HG03175 (cell line): ENCODE measurements around the gene SHC4.
"Not testable (repeated sequence)": the region's sequence is repeated elsewhere in the genome, so short reads cannot be mapped to it uniquely, and the experiment has no call there.

Experiments
- ATAC-seq: cut with Tn5 transposase; IDR thresholded peaks from one replicate; pipeline ENCODE4 v1.9.1; 2021; ENCODE audit warnings: mild to moderate bottlenecking, moderate library complexity; ENCODE audit not compliant: unreplicated experiment

SHC4 gene

DNA sequence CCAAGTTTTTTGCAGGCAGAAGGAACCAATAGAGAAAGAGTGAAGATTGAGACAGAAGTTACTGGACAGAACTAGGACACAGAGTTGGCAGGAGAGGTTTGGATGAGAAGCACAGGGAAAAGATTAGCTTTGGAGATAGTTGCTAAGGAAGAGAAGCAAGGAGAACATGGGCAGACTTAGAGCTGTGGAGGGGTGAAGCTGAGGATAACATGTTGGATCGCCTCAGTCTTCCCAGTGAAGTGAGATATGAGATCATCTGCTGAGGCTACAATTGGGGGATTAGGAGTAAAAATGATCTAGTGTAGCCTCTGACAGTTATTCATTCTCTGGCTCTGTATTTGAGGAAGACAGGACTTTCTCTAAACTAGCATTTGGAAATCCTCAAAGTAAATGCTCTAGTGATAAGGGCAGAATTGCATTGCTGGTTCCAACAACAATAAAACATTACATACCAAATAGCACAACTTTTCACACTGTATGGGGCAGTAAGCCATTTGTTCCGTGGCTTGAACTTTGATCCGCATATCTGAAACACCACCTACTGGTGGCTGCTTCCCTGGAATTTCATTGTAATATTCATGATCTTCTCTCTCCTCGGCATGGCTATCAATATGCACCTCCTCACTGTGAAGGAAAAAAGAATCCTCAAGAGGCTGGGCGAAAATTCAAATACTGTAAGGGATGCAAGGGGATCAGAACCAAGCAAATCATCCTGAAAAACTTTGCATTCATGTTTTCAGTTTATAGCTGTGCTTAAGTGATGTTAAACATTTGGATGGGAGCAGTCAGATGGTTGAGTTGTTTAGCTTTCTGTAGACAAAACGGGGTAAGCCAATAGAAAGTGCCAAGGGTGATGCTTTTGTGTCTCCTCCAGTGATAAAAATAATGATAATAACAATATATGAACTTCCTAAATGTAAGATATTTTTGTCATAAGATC is 107.9 kb downstream of the SHC4 start:
- no peak for ATAC-seq

DNA sequence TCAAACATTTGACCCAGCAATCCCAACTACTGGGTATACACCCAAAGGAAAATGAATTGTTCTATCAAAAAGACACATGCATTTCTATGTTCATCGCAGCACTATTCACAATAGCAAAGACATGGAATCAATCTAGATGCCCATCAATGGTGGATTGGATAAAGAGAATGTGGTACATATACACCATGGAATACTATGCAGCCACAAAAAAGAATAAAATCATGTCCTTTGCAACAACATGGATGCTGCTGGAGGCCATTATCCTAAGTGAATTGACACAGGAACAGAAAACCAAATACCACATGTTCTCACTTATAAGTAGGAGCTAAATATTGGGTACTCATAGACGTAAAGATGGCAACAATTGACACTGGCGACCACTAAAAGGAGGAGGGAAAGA is 109.3 kb downstream of the SHC4 start:
- ATAC-seq: not testable (repeated sequence)

DNA sequence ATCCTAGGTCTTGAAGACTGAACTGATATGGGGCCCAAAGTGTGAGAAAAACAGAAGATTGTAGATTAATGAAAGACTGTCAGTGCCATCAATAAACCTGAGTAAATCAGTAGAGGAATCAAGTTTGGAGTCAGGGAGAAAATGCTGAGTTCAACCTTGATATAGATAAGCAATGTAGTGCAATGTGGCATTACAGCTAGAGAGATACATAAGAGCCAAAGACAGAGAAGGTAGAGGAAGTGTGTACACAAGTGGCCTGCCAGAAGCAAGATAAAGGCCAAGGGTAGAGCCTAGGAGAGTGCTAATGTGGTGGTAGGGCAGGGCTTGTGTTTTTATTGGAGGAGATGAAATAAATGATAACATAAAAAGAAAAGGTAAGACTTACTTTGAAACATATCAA is 111.8 kb downstream of the SHC4 start:
- no peak for ATAC-seq

DNA sequence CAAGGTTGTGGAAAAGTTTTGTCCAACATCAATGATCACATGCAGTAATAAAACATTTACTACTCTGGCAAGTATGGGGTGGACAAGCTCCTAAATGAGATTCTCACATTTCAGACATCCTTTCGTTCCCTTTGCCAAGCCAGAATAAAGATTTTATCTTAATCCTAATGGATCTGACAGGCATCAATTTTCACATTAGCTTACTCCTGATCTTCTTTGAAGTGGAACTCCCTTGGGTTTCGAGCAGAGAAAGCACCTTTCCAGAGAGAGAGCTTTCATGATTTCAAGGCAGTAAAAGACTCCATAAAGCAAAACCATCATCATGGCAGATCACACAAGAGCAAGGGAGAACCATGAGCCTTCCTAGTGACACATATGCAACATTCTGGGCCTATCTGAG is 113.1 kb downstream of the SHC4 start:
- no peak for ATAC-seq

DNA sequence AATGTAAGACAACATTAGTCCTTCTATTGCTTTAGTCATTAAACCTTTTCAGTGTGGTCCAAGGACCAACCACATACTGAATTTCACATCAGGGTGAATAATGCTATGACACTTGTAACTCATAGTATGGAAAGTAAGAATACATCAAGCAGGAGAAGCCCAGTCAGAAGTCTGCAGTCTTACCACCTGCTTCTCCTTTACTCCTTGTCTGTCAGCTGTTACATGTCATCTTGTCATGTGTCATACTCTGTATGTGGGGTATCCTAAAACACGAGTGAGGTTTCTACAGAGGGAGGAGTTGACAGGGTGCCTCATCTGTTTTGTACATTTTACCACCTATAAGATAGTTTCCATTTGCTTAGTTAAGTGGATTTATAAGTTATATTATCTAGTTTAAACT is 118.6 kb downstream of the SHC4 start:
- ATAC-seq: no peak

DNA sequence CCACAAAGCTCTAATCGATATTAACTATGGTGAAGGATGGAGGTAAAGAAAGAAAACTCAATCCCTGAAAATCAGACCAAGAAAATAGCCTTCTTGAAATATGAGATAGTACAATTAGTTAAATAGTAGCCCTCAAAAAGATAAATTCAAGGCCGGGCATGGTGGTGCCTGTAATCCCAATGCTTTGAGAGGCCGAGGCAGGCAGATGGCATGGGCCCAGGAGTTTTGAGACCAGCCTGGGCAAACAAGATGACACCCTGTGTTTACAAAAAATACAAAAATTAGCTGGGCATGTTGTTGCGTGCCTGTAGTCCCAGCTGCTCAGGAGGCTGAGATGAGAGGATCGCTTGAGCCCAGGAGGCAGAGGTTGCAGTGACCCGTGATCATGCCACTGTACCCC is 121.2 kb downstream of the SHC4 start:
- no peak for ATAC-seq

DNA sequence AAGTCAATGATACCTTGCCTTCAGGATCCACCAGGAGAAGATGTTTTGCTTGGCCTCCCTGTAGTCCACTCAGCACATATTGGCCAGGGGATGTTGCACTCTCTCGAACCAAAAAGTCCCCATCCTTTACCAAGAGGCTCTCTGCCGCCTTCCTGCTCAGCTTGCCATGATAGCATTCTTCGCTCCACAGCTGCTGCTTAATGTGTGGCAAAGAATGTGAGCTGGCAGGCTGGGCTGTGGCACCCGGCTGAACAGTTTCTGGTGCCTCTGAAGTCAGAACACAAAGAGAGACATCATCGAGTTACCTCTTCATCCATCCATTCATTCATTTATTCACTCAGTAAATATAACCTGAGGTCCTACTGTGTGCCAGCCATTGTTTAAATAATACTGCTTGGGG is 129.0 kb downstream of the SHC4 start:
- no peak for ATAC-seq

DNA sequence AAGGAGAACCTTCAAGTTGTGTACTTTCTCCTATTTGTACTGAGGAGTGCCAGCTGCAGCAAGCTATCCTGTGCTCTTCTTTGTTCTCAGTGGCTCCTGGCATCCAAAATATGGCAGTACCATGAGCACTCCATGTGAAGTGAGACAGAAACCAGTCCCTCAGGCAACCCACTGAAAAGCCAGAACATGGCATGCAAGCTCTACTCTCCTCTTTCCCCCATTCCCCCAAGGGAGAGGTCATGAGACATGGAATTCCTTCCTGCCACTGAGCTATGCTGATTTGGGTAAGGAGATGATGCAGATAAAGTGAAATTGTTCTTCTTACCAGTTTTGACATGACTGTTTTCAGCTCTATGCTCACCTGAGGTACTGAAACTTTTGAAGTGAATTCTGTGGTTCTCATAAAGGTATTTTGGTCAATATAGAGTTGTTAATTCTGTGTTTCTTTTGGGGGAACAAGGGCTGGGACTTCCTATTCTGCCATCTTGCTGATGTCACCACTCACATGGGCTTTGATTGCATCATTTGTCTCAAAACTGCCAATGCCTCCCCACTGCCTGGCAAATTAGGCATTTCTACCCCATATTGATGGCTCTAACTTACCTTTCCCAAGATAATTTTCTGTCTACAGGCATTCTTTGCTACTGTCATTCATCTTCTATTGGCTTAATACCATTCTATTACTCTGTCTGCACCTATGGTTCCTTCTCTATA is 130.0 kb downstream of the SHC4 start:
- ATAC-seq: no peak

DNA sequence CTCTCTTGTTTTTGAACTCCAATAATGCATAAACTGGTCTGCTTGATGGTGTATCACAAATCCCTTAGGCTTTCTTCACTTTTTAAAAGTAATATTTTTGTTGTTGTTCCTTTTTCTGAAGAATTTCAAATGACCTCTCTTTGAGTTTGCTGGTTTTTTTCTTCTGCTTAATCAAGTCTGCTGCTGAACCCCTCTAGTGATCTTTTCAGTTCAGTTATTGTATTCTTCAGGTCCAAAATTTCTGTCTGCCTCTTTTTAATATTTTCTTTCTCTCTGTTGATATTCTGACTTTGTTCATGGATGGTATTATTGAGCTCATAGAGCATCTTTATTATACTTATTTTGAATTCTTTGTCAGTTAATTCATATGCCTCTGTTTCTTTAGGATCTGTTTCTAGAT is 131.1 kb downstream of the SHC4 start:
- ATAC-seq: no peak

DNA sequence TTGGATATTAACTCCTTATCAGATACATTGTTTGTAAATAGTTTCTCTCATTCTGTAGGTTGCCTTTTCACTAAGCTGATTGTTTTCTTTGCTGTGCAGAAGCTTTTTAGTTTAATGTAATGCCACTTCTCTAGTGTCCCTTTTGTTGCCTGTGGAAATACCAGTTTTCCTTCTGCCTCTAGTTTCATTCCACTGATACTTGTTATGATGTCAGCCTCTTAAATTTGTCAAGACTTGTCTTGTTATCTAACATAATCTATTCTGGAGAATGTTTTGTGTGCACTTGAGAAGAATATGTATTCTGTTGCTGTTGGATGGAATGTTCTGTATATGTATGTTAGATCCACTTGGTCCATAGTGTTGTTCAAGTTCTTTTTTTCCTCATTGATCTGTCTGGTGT is 134.8 kb downstream of the SHC4 start:
- ATAC-seq: no peak

DNA sequence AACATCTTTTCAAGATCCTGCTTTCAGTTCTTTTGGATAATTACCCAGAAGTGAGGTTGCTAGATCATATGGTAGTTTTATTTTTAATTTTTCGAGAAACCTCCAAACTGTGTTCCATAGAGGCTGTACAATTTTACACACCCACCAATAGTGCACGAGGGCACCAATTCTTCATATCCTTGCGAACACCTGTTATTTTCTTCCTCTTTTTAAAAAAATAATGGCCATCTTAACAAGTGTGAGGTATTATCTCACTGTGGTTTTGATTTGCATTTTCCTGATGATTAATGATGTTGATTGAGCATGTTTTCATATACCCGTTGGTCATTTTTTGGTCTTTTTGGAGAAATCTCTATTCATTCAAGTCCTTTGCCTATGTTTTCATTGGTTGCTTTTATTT is 135.2 kb downstream of the SHC4 start:
- ATAC-seq: no peak

DNA sequence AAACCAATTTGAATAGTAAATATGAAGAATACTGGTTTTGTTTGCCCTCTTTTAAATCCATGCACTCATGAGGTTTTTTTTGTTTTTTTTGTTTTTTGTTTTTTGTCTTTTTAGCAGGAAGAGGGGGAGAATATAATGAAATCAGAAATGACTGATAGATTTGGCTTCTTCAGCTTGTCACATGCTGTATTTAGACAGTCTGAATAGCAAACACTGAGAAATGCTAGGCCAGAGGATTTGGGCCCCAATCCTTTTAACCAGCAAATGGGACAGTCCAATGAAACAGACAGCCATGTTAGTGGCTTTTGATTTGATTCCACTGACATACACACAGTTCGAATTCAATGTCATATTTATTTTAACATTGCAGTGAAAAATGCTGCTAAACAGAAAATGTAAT is 138.6 kb downstream of the SHC4 start:
- ATAC-seq: no peak

DNA sequence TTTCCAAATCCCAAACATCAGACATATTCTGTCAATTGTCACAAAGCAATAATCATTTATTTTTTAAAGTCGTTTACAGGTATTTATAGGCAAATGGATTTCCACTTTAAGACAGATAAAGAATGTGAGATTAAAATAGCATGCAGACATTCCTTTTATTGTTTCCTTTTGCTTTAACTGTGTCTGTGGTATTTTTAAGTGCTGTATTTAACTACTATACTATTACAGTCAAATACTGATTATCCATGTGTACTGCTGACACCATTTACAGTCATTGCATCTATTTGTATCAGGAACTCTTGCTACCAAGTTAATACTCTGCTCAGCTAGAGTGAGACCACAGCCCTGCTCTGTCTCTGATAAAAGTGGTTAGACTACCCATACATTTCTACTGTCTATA is 140.0 kb downstream of the SHC4 start:
- ATAC-seq: no peak

DNA sequence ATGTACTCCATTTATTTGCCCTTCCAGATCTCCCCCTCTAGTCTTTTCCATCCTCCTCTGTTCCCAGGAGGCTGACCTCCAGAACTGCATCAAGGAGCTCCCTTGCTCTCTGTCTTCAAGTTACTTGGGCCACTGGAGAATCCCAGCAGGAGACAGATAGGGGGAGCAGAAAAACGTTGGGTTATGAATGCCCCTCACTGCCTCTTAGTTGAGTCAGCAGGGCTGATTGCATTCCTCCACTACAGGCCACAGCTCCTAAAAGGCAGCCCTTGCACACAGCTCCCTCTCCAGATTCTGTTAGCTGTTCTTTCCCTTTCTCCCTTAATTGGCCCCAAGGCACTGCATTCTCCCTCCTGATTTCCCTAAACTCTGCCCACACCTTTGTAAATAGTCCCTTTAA is 140.5 kb downstream of the SHC4 start:
- no peak for ATAC-seq

DNA sequence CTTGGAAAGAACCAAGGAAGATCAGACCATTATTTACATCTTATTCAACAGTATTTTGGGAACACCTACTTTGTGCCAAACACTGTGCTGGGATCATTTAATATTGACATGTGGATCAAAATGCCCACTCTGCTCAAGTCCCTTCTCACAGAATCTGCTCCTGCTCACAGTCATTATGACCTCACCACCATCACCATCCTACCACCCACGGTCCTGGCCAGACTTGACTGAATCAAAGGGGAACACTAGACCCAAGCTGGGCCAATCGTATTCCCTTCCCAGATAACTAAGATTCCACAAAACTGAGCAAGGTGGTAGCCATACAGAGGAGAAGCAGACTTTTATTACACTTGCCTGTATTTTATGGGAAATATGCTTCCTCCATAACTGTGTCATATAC is 149.4 kb downstream of the SHC4 start:
- no peak for ATAC-seq

DNA sequence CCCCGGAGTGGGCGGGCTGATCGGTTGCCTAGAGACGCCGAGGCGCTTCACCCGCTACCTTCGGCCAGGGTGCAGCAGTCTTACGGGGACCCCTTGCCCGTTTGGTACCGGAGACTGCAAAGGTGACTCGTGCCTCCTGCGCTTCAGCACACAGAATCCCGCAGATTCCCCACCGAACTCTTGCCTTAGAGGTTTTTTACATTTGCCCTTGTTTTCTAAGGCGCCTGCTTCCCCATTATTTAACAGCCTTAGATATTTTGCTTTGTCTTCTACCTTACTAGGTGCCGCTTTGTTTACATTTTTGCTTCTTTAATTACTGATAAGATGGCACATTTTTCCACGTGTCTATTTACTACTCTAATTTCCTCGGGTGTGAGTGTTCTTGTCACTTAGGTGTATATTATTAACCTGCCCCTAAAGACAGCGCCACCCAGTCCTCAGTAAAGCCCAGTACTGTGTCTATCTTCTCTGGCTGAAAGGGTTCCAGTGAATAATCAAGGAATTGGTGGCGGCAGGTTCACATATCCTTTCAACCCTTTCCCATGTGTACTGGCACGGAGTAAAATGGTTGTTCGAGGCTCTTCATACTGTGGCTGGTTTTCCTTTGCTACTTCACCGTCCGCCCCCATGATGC is 152.3 kb downstream of the SHC4 start:
- peak; percentile 1 for ATAC-seq

DNA sequence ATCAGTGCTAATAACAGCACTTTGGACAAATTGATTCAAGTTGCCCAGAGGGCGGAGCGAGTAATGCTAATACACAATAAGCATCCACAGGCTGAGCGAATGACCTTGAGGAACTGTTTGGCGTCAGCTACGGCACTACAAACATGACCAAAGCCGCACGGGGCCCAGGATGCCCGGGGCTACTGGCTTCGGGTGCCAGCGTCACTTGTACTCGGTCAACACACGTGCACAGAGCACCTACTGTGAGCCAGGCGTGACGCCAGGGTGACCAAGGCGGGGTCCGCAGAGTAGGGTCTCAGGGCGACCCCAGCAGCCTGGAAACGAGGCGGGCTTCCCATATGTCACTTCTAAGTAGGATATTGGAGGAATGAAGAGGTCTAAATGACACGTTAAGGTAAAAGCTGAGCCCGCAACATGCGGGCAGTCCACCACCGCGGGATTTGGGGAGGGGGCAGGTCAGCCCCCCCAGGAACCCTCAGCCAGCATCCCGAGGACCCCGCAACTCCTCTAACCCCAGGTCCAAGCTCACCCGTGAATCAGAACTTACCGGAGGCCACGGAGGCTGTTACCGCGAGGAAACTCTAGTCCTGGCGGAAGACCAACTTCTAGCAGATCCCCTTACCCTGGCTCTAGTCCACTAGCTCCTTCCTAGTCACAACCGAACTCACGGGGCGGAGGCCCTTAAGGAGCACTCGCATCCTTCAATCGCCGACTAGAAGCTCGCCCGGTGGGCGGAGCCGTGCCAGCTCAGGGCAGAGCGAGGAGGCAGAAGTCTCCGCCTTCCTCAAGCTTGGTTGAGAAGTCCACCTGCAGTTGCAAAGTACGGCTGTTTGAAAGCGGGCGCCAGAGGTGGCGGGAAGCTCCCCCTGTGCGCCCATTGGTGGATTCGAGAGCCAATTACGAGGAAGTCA is 153.1 kb downstream of the SHC4 start, which contains the start of gene CEP152:
TSS of gene CEP152 (minus strand) at position 656 of the 911 bp plus-strand sequence. CDS start 5,420 bp downstream, outside the sequence.
- peak; percentile 96 for ATAC-seq

DNA sequence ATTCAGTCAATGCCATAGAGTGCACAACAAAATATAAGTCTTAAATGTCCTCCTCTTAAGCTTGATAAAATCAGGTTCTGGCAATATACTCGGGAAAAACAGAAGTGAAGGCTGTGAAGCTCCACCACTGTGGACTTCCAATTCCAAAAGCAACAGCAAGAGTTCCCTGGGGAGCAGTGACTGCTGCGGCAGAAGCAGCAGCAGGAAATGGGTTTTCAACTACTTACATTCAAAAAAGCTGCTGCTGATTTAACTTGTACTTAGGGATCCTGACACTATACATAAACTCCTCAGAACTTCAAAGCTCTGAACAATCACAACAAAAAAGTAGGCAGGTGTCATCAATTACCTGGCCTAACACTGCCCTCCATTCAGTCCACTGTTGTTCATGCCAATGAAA is 157.6 kb downstream of the SHC4 start:
- ATAC-seq: no peak

DNA sequence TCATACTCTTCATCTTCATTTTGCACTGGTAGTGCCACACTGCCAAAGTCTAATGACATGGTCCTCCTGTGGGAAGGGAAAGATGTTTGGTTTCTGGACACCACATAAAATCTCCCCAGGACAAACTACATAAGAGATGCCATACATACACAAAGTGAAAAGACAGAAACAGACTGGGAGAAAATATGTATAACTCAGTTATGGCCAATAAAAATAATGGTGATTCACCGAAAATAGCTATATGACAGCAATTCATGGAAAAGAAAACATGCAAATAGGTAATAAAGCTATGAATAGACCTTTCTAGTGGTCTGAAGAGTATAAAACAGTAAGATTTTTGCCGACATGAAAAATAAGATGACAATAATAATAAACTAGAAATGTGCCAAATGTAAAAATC is 158.1 kb downstream of the SHC4 start:
- ATAC-seq: no peak

DNA sequence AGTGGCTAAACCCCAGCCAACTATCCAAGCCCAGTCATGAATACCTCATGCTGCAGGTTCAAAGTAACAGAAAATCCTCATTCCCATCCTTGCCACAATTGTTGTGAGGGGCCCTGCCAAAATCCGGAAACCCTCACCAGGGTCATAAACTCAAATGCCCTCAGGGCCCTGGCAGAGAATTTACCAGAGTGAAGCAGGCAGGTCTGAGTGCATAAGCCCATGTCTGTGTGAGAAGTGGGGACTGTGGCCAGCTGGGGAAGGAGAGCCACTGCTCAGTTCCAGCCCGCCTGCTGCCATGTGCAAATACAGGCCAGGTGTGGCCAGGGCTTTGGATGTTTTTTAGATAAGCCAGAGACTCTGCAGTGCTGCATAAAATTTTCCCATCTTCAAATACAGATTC is 159.8 kb downstream of the SHC4 start:
- no peak for ATAC-seq

DNA sequence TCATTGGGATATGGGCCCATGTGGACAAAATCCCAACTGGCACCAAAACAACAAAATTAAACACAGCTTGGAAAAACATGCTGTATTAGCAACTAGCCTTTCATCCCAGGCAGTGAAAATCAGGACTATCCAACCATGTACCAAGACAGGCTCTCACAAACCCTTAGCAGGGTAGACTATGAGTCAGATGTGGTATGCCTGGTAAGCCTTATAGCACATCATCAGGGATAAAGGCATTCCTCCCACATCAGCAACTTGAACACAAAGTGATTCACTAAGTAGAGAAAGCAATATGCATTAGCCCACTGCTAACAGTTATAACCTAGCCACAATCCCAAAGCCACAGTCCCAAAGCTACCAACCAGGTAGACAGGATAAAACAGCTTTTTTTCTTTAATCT is 160.9 kb downstream of the SHC4 start:
- no peak for ATAC-seq
